ENCODE measurements around the gene PSMC5.

Gene PSMC5

DNA sequence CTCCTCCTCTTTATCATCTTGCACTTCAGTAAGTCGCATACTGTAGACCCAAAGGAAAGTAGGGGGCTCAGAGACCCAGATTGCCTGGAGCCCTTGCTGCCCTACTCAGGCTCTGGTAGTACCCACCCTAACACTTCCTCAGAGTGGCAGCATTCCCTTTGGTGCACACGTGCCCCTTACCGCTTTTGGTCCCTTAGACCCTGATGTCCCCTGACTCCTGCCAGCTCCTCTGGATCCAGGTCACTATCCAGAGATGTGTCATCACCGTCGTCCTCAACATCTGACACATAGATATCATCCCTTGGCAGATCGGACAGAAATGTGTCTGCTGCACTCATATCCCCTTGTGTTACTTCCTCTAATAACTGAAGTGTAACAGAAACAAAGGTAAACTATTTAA is 5.4 kb upstream of the PSMC5 start:
- DNase-seq = no peak

DNA sequence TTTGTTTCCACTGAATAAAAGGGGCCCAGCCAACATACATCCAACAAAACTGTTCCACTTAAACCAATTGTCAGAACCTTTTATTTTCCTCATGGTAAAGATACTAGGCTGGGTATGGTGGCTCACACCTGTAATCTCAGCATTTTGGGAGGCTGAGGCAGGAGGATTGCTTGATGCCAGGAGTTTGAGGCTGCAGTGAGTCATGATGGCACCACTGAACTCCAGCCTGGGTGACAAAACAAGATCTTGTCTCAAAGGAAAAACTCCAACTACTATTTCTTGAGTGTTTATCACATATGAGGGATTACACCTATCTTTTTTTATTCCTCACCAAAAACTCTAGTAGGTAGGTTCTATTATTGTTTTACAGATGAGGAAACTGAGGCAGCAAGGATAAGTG is 4.7 kb upstream of the PSMC5 start:
- DNase-seq = no peak

- DNase-seq = no peak
Measured at GRCh38 chr17:63823659-63824331, 3.4 kb upstream of the PSMC5 start.

DNA sequence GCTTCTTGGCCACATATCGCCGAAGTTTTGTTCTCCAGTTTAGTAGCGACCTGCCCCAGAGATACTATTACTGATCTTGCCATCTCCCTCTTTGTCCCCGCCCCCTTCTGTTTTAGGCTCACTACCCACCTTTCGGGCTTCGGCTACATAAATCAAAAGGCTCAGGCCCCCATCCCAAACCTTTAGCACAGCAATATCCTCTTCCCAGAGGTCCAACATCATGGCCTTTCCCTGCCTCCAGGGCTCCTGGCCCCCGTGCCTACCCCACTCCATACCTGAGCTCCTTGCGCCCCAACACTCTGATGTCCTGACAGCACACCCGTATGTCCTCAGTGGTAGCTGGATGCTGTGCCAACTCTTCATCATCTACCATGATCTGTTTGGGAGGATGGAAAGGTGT is 2.9 kb upstream of the PSMC5 start:
- no peak for DNase-seq

DNA sequence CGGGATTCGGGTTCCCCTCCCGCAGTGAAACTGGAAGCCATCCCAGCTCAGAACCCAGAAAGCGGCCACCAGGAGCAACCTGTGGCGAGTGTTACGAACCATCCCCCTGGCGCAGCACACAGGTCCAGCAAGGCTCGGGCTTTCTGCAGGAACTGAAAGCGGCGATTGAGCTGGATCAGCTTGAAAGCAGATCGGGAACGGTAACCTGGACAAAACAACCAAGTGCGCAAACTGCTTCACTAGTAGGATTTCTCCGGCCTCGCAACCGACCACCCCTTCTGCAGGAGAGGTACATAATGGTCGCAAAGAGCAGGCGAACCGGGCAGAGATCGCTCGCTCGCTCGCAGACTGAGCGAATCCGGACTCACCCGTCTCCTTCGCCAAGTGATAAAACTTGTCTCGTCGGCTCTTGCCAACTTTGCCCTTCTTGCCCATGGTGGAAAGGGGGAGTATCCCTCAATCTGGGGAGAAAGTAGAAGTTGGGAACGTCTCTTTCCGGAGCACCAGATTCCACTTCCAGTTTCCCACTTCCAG is 696 bp upstream of the PSMC5 start:
- no peak for DNase-seq

- no peak for DNase-seq
Measured at GRCh38 chr17:63827801-63828221, 580 bp downstream of the PSMC5 start.

DNA sequence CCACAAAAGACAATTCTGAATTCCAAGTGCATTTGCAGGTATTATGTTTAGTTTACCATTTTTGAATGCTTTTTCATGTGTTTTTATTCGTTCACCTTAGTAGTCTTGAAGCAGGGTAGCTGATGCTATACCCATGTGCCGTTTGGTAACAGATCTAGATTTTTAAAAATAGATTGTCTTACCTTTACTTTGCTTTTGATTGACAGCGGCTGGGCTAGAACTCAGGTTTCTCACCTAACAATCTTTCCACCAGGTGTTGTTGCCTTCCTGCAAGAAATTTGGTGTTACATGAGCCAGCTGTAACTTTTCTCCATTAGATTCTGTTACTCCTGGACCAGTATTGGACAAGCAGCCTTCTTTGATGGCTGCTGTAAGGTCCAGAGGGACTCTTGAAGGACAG is 1.7 kb downstream of the PSMC5 start:
- DNase-seq = no peak

DNA sequence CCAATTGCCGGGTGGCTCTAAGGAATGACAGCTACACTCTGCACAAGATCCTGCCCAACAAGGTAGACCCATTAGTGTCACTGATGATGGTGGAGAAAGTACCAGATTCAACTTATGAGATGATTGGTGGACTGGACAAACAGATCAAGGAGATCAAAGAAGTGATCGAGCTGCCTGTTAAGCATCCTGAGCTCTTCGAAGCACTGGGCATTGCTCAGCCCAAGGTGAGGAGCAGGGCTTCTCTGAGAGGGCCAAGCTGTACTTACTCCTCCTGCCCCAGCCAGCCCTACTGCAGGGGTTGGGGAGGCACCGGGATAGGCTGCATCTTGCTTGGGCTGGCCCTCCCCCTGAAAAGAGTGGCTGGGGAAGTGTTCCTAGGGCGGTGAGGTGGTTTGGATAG is 3.0 kb downstream of the PSMC5 start:
- DNase-seq = no peak

- no peak for DNase-seq
Measured at GRCh38 chr17:63830904-63831491, 3.8 kb downstream of the PSMC5 start.

DNA sequence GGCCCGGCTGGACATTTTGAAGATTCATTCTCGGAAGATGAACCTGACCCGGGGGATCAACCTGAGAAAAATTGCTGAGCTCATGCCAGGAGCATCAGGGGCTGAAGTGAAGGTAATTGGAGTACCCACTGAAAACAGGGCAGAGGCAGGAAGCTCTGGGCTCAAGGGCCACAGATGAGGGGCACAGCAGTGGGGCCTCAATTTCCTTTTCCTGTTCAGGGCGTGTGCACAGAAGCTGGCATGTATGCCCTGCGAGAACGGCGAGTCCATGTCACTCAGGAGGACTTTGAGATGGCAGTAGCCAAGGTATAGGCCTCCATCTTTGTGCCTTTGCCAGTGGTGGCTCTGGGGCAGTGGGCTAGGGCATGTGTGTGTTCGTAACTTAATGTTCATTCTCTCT is 4.3 kb downstream of the PSMC5 start:
- DNase-seq = no peak

DNA sequence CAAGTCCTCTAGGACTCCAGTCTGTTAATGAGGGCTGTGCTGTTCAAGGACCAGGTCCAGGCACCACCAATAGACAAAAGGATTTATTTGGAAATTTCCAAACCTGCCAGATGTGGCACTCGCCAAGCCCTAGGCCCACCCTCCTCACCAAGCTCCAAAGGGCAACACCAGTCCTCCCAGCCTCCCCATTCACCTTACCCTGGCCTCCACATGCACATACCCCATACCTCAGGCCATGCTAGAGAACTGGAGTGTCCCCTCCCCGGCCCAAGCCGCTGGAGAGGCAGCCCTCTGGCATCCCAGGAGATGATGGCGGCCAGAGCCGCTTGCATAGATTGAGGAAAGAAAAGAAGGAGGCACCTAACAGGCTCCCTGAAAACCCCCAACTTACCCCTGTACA is 4.8 kb downstream of the PSMC5 start:
- DNase-seq = no peak

GRCh38 chr17:63832455-63832854 is 5.2 kb downstream of the PSMC5 start:
- no peak for DNase-seq

- no peak for DNase-seq
Measured at GRCh38 chr17:63833026-63833740, 6.0 kb downstream of the PSMC5 start.

DNA sequence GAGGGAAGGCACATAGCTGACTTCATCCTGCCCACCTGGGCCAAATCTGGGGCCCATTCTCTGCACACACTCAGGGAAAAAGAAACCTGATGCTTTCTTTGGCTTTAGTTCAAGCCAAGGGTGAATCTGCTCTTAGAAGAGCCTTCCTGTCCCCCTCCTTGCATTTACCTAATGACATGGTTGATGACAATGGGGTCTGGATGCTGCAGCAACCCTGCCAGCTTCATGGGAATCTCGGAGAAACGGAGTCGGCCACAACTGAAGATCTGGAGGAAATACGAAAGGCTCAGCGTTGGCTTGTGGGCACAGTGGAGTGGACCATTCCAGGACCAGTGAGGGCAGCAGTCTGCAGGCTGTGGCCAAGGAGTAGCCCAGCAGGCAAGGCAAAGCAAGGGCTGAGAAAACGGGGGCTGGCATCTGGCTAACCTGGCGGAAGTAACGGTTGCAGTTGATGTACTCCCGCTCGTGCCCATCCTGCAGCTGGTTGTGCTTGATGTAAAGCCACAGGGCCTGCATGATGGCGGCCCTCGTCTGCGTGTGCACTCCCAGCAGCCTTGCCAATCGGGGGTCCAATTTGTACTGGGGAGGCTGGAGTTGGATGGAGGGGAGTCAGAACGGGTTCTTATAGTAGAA is 6.6 kb downstream of the PSMC5 start:
- no peak for DNase-seq

- DNase-seq = no peak
Measured at GRCh38 chr17:63834431-63835166, 7.4 kb downstream of the PSMC5 start.

DNA sequence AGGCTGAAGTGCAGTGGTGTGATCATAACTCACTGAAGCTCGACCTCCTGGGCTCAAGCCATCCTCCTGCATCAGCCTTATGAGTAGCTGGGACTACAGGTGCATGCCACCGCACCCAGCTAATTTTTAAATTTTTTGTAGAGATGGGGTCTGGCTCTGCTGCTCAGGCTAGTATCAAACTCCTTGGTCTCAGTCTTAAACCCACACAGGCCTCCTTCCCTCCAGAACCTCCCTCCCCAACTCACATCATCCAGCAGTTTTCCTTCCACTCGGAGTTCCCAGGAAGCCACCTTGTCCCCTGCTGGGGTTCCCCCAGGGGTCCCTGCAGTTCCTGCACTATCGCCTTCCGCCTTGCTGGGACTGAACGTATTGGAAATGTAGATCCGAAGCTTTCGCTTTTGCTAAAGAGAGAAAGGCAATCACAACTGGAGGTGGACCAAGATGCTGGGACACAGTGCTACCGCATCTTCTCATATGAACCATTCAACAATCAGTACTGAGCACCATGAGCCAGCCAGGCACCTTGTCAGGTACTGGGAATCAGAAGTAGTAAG is 8.0 kb downstream of the PSMC5 start:
- DNase-seq = no peak

DNA sequence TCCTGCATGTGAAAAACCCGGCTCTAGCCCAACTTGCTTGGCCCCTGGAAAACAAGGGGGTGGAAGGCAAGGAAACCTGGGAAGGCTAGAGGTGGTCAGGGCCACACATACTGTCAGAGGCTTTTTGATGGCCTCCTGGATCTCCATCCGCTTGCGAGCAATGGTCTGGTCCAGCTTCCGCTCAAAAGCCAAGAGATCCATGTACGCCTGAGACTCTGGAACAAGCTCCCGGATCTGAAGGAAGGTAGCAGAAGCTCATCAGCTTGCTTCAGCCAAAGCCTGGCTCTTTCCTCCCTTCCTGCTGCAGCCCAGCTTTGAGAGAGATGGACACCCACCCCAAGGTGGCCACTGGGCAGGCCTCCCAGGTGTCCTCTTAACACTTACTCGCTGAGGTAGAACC is 9.6 kb downstream of the PSMC5 start:
- no peak for DNase-seq

- no peak for DNase-seq
Measured at GRCh38 chr17:63837480-63837879, 10.2 kb downstream of the PSMC5 start.

DNA sequence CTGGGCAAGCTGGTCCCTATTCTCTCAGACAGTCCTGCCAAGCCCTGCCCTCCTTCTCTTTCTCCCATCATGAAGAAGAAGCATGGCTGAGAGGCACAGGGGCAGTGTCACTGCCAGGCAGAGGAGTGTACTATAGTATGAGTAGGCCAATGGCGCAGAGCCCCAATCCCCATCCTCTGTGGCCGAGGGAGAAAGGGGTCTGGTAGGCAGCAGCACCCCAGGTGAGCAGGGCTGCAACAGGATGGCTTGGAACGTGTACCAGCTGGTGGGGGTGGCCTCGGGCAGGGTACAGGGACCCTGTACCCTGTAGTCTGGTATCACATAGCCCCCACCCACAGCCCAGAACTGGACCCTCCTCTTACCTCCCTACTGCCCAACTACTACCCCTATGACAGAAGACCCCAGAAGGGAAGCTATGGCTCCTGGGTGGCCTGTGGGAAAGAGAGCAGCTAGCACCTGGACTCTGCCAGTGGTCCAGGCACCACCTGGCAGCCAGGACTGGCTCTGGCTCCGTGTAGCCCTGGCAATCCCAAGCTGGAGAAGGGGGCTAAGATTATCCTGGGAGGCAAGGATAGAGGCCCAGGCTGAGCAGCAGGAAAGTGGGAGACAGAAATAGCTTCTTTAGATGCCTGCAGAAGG is 10.8 kb downstream of the PSMC5 start:
- DNase-seq = no peak

- no peak for DNase-seq
Measured at GRCh38 chr17:63838631-63839171, 11.5 kb downstream of the PSMC5 start.

- no peak for DNase-seq
Measured at GRCh38 chr17:63840591-63841349, 13.5 kb downstream of the PSMC5 start.
